Mucosa of descending colon (tissue), 3 donors: ENCODE data around the gene IFT74. TPM values are rescaled to one million over a fixed set of nuclear protein-coding genes. Genes with fewer than 3 reads are reported as not detected.

ENCODE experiments used
- ATAC-seq: fragments of 200-7000 bp; cut with Tn5 transposase; one replicate; pipeline ENCODE4 v1.9.1; 2020; ENCODE audit warnings: mild to moderate bottlenecking, moderate library complexity
- DNase-seq, 3 donors: peaks; one replicate each; pipeline ENCODE4 v3.0.0-alpha.2; 2020
- H3K36me3 ChIP-seq: fragments of 200-600 bp; one replicate; pipeline ENCODE4 v1.8.0; 2021; ENCODE audit warnings: low read depth, mild to moderate bottlenecking
- H3K4me1 ChIP-seq: fragments of 200-600 bp; one replicate; pipeline ENCODE4 v1.8.0; 2021; ENCODE audit warnings: low read depth, mild to moderate bottlenecking
- H3K4me3 ChIP-seq: fragments of 200-600 bp; one replicate; pipeline ENCODE4 v1.8.0; 2021; ENCODE audit warnings: mild to moderate bottlenecking
- H3K9me3 ChIP-seq: fragments of 200-600 bp; one replicate; pipeline ENCODE4 v1.8.0; 2021; ENCODE audit warnings: mild to moderate bottlenecking
- CTCF ChIP-seq: fragments of 200-600 bp; IDR thresholded peaks from one replicate; pipeline ENCODE4 v1.8.0; 2022; ENCODE audit warnings: antibody characterized with exemption, mild to moderate bottlenecking
- intact Hi-C, 2 donors: fragments of 100-400 bp; cut with DNase I in 1 of 2; cut with micrococcal nuclease in 1 of 2; formaldehyde crosslinking; loops; one replicate each; pipeline versions ENCODE4 v1.11.0 to v1.11.1; 2022; cut with DNase I, micrococcal nuclease
- total RNA-seq, 3 donors: library from RNA; stranded (reverse); fragmentation: NEBNext Ultra II Directional in 2 of 3; extraction: Animal tissue kit (Norgen Biotek cat#: 25700) in 2 of 3; gene quantifications; one replicate each; pipeline versions ENCODE4 v1.2.1 to v1.2.4, GENCODE V29; 2021 to 2023
- donor health status: DM: no; HTN: no; CAD: no; lungs with moderate emphysema.
- donor health status: DM: no; HTN: no; CAD: no.
- donor health status: DM: no; HTN: yes; CAD: no.

The IFT74 gene
- total RNA-seq, 3 donors from 2014 or later, result 16.6 to 18.2 (median 17.3) TPM

- DNase-seq (no peak), ATAC-seq (no peak)
- Histone ChIP-seq H3K4me1 (no peaks in the 10 kb centered on the region), H3K36me3 (no peaks in the 10 kb centered on the region), H3K9me3 (no peaks in the 10 kb centered on the region), H3K4me3 (no peak overlapping the region)
- no peak for TF ChIP-seq CTCF
- intact Hi-C loops, result no loop called here
Measured at GRCh38 chr9:26974927-26975326, 18.7 kb downstream of the IFT74 start.

- peak in 1 of 3 donors; percentile 76 for DNase-seq
- TF ChIP-seq CTCF, result no peak
- intact Hi-C loops, result no loop called here
- Histone ChIP-seq H3K9me3 (no peaks in the 10 kb centered on the region), H3K4me3 (no peak overlapping the region), H3K4me1 (no peaks in the 10 kb centered on the region), H3K36me3 (no peaks in the 10 kb centered on the region)
- peak; percentile 82 for ATAC-seq
Measured at GRCh38 chr9:26975728-26976707, 19.8 kb downstream of the IFT74 start.

GRCh38 chr9:26983340-26983739, 27.1 kb downstream of the IFT74 start:
- intact Hi-C loops, result no loop called here
- H3K9me3 ChIP-seq, result no peaks in the 10 kb centered on the region
- no peak overlapping the region for H3K4me3 ChIP-seq
- no peak for ATAC-seq
- DNase-seq, result no peak
- H3K36me3 ChIP-seq, result no peaks in the 10 kb centered on the region
- no peak for TF ChIP-seq CTCF
- H3K4me1 ChIP-seq, result no peaks in the 10 kb centered on the region

- no peak for TF ChIP-seq CTCF
- no peak overlapping the region for H3K4me3 ChIP-seq
- no peaks in the 10 kb centered on the region for H3K36me3 ChIP-seq
- intact Hi-C loops, result no loop called here
- ATAC-seq, result no peak
- no peaks in the 10 kb centered on the region for H3K9me3 ChIP-seq
- DNase-seq, result no peak
- no peaks in the 10 kb centered on the region for H3K4me1 ChIP-seq
Measured at GRCh38 chr9:26995810-26996209, 39.6 kb downstream of the IFT74 start.

- Histone ChIP-seq H3K4me3 (no peak overlapping the region), H3K36me3 (no peaks in the 10 kb centered on the region), H3K9me3 (no peaks in the 10 kb centered on the region), H3K4me1 (peaks cover 8% of the 10 kb centered on the region)
- no peak for TF ChIP-seq CTCF
- DNase-seq (peak in 2 of 3 donors; percentile 23 to 47), ATAC-seq (peak; percentile 78)
- intact Hi-C loops, result no loop called here
Measured at GRCh38 chr9:27003426-27004077, 47.3 kb downstream of the IFT74 start.
